KMS-11 (cell line): ENCODE measurements around the gene DOK5.

Source experiments
- H2AFZ ChIP-seq: fragments of 200-600 bp; sonication (generic); 2 replicates; pipeline ENCODE4 v1.6.1; 2016; ENCODE audit warnings: antibody characterized with exemption, mixed run types, low read depth
- H3K27ac ChIP-seq: fragments of 200-600 bp; sonication (generic); 2 replicates; pipeline ENCODE4 v1.6.1; 2016; ENCODE audit warnings: mild to moderate bottlenecking, mixed run types
- H3K27me3 ChIP-seq: fragments of 200-600 bp; sonication (generic); 2 replicates; pipeline ENCODE4 v1.6.1; 2017; ENCODE audit warnings: mild to moderate bottlenecking, low read depth, mixed run types, moderate library complexity; ENCODE audit not compliant: insufficient read depth
- H3K36me3 ChIP-seq: fragments of 200-600 bp; sonication (generic); 2 replicates; pipeline ENCODE4 v1.6.1; 2017; ENCODE audit warnings: mild to moderate bottlenecking, mixed run types; ENCODE audit not compliant: insufficient read depth
- H3K4me1 ChIP-seq: fragments of 200-600 bp; sonication (generic); 2 replicates; pipeline ENCODE4 v1.6.1; 2016; ENCODE audit warnings: mild to moderate bottlenecking, low read depth, mixed run types; ENCODE audit not compliant: poor library complexity, severe bottlenecking
- H3K4me2 ChIP-seq: fragments of 200-600 bp; sonication (generic); 2 replicates; pipeline ENCODE4 v1.7.0; 2016; ENCODE audit warnings: mild to moderate bottlenecking, mixed run types
- H3K4me3 ChIP-seq: fragments of 200-600 bp; sonication (generic); IDR thresholded peaks from 2 replicates; pipeline ENCODE4 v1.6.1; 2017; ENCODE audit warnings: low read depth, low read length, mixed read lengths; ENCODE audit not compliant: insufficient read depth
- H3K79me2 ChIP-seq: fragments of 200-600 bp; sonication (generic); 2 replicates; pipeline ENCODE4 v1.6.1; 2016; ENCODE audit warnings: low read depth, mixed run types; ENCODE audit not compliant: insufficient read depth
- H3K9ac ChIP-seq: fragments of 200-600 bp; sonication (generic); 2 replicates; pipeline ENCODE4 v1.6.1; 2016; ENCODE audit warnings: mild to moderate bottlenecking, mixed run types
- H4K20me1 ChIP-seq: fragments of 200-600 bp; sonication (generic); 2 replicates; pipeline ENCODE4 v1.6.1; 2016; ENCODE audit warnings: mild to moderate bottlenecking, mixed run types; ENCODE audit not compliant: insufficient read depth
- CTCF ChIP-seq: fragments of 200-600 bp; sonication (generic); conservative IDR thresholded peaks from 2 replicates; pipeline ENCODE4 v1.6.1; 2017; ENCODE audit warnings: low read depth, mild to moderate bottlenecking, antibody characterized with exemption, low read length, moderate library complexity, mixed read lengths

DOK5 gene

GRCh38 chr20:54491506-54491905, 16.1 kb downstream of the DOK5 start:
- H3K4me3 ChIP-seq: no peak overlapping the region
- no peaks in the 10 kb centered on the region for H3K27me3 ChIP-seq
- no peak overlapping the region for H3K27ac ChIP-seq
- no peak overlapping the region for H2AFZ ChIP-seq
- no peak overlapping the region for H3K4me2 ChIP-seq
- no peak overlapping the region for H3K9ac ChIP-seq
- H3K79me2 ChIP-seq: no peaks in the 10 kb centered on the region
- H3K4me1 ChIP-seq: no peaks in the 10 kb centered on the region
- H3K36me3 ChIP-seq: no peaks in the 10 kb centered on the region
- TF ChIP-seq CTCF: no peak
- H4K20me1 ChIP-seq: no peaks in the 10 kb centered on the region

GRCh38 chr20:54494303-54495006, 19.1 kb downstream of the DOK5 start:
- no peak overlapping the region for H3K4me3 ChIP-seq
- no peaks in the 10 kb centered on the region for H3K27me3 ChIP-seq
- H4K20me1 ChIP-seq: no peaks in the 10 kb centered on the region
- H3K4me2 ChIP-seq: no peak overlapping the region
- no peak overlapping the region for H3K9ac ChIP-seq
- TF ChIP-seq CTCF: no peak
- H3K79me2 ChIP-seq: no peaks in the 10 kb centered on the region
- no peak overlapping the region for H3K27ac ChIP-seq
- no peaks in the 10 kb centered on the region for H3K36me3 ChIP-seq
- no peaks in the 10 kb centered on the region for H3K4me1 ChIP-seq
- H2AFZ ChIP-seq: no peak overlapping the region

- Histone ChIP-seq H3K79me2 (no peaks in the 10 kb centered on the region), H3K4me2 (no peak overlapping the region), H3K27me3 (no peaks in the 10 kb centered on the region), H3K4me3 (no peak overlapping the region), H3K4me1 (no peaks in the 10 kb centered on the region), H3K9ac (no peak overlapping the region), H2AFZ (no peak overlapping the region), H4K20me1 (no peaks in the 10 kb centered on the region), H3K36me3 (no peaks in the 10 kb centered on the region), H3K27ac (no peak overlapping the region)
- TF ChIP-seq CTCF: no peak
Measured at GRCh38 chr20:54497931-54498718, 22.7 kb downstream of the DOK5 start.

- no peaks in the 10 kb centered on the region for H3K27me3 ChIP-seq
- no peaks in the 10 kb centered on the region for H3K79me2 ChIP-seq
- no peaks in the 10 kb centered on the region for H3K4me1 ChIP-seq
- TF ChIP-seq CTCF: no peak
- H3K36me3 ChIP-seq: no peaks in the 10 kb centered on the region
- H2AFZ ChIP-seq: no peak overlapping the region
- H4K20me1 ChIP-seq: no peaks in the 10 kb centered on the region
- H3K9ac ChIP-seq: no peak overlapping the region
- no peak overlapping the region for H3K4me2 ChIP-seq
- no peak overlapping the region for H3K4me3 ChIP-seq
- H3K27ac ChIP-seq: no peak overlapping the region
Measured at GRCh38 chr20:54499111-54499510, 23.7 kb downstream of the DOK5 start.
